Spleen (tissue), 7 donors: ENCODE data around the gene CES3.

Experiments used
- POLR2AphosphoS5 ChIP-seq, 3 donors: sonication (generic); formaldehyde crosslinking; IDR thresholded peaks; one replicate each; pipeline ENCODE4 v1.5.1; 2017; ENCODE audit warnings: antibody characterized with exemption in 3 of 3
- TF ChIP-seq, protein P1 (sequence below), 11 experiments: fragments of 200-600 bp in 7 of 11; fragments of 450-650 bp in 4 of 11; sonication (generic) in 4 of 11; IDR thresholded peaks in 8 of 11; conservative IDR thresholded peaks in 3 of 11; 1 replicate in 7 of 11; 2 replicates in 4 of 11; pipeline versions ENCODE4 v1.4.0 to v1.8.0; 2016 to 2021; ENCODE audit warnings: antibody characterized with exemption in 11 of 11, inconsistent platforms in 4 of 11, mild to moderate bottlenecking in 1 of 11
- donor health status: DM: no; HTN: no; CAD: no; lungs with moderate emphysema.
- donor health status: DM: no; HTN: no; CAD: no.
- donor health status: DM: no; HTN: no; CAD: no.

DNA sequence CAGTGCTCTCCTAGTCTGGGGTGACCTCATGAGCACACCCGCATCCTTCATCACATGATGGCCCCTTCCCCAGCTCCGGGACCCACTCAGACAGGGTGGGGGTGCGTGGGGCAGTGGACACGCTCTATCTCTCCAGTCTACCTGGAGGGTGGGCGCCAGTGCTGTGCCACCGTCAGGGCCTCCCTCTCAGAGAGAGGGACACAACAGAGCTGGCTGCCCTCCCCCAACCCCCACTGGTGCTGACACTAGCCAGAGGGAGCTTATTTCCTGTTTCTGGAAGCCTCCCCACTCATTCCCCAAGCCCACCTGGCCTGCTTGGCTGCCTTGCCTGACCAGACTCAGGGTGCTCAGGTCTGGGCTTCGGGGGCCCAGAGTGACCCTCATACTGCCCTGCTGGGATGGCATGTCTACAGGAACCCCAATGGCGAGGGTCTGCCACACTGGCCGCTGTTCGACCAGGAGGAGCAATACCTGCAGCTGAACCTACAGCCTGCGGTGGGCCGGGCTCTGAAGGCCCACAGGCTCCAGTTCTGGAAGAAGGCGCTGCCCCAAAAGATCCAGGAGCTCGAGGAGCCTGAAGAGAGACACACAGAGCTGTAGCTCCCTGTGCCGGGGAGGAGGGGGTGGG, 17.5 kb upstream of the CES3 start:
- TF ChIP-seq POLR2AphosphoS5 (IDR thresholded peaks at IDR 0.05) = peak in 1 of 3 donors; percentile 48
- TF ChIP-seq, protein P1, sequence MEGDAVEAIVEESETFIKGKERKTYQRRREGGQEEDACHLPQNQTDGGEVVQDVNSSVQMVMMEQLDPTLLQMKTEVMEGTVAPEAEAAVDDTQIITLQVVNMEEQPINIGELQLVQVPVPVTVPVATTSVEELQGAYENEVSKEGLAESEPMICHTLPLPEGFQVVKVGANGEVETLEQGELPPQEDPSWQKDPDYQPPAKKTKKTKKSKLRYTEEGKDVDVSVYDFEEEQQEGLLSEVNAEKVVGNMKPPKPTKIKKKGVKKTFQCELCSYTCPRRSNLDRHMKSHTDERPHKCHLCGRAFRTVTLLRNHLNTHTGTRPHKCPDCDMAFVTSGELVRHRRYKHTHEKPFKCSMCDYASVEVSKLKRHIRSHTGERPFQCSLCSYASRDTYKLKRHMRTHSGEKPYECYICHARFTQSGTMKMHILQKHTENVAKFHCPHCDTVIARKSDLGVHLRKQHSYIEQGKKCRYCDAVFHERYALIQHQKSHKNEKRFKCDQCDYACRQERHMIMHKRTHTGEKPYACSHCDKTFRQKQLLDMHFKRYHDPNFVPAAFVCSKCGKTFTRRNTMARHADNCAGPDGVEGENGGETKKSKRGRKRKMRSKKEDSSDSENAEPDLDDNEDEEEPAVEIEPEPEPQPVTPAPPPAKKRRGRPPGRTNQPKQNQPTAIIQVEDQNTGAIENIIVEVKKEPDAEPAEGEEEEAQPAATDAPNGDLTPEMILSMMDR (IDR thresholded peaks at IDR 0.05 in 8 of 11, conservative IDR thresholded peaks at IDR 0.05 in 3 of 11) = no peak
